ENCODE results near the gene ADGRG6.

GRCh38 chr6:142334294-142334693 is 32.5 kb downstream of the ADGRG6 start:
- TF ChIP-seq POLR2AphosphoS5 (IDR thresholded peaks at IDR 0.05; ENCODE audit: low read depth, low read length) (no peak), CTCF (IDR thresholded peaks at IDR 0.05) (no peak), SIN3A (IDR thresholded peaks at IDR 0.05; ENCODE audit: borderline replicate concordance, insufficient read depth, low read depth, low read length) (no peak)
